ENCODE data around the gene TIMM44.
A peak's percentile ranks its signal among the peaks of the same experiment; 100 is the strongest.

Gene TIMM44

GRCh38 chr19:7901337-7901736 is 42.1 kb downstream of the TIMM44 start:
- Histone ChIP-seq H3K27ac (no peak overlapping the region), H3K4me3 (ENCODE audit: low read depth, low read length) (no peak overlapping the region), H3K27me3 (ENCODE audit: insufficient read depth, low read depth, severe bottlenecking) (no peaks in the 10 kb centered on the region), H3K9me3 (ENCODE audit: severe bottlenecking) (no peaks in the 10 kb centered on the region), H3K36me3 (peaks cover 16% of the 10 kb centered on the region)
- TF ChIP-seq CTCF (IDR thresholded peaks at IDR 0.05; ENCODE audit: low read depth, low read length), result no peak
- DNase-seq, result no peak

DNA sequence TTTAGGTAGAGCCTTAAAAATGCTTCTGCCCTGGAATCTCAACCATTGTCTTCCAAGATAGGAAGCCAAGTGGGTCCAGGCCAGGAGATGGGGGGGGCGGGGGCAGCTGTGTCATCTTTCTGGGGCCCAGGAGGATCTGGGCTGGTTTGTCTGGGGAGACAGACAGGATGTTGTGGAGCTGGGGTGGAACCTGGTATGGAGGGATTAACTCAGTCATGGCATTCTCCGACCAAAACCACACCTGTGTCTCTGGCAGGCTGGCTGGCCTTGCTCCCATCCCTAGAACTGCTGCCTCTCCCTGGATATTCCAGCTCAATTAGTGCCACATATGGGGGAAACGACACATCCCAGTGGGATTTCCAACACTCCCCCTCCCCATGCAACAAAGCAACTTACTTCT is 42.5 kb downstream of the TIMM44 start:
- no peak for TF ChIP-seq CTCF (IDR thresholded peaks at IDR 0.05; ENCODE audit: low read depth, low read length)
- peaks cover 12% of the 10 kb centered on the region for H3K36me3 ChIP-seq
- no peak overlapping the region for H3K27ac ChIP-seq
- no peak for DNase-seq
- no peaks in the 10 kb centered on the region for H3K9me3 ChIP-seq (ENCODE audit: severe bottlenecking)
- no peak overlapping the region for H3K4me3 ChIP-seq (ENCODE audit: low read depth, low read length)
- H3K27me3 ChIP-seq (ENCODE audit: insufficient read depth, low read depth, severe bottlenecking), result no peaks in the 10 kb centered on the region

DNA sequence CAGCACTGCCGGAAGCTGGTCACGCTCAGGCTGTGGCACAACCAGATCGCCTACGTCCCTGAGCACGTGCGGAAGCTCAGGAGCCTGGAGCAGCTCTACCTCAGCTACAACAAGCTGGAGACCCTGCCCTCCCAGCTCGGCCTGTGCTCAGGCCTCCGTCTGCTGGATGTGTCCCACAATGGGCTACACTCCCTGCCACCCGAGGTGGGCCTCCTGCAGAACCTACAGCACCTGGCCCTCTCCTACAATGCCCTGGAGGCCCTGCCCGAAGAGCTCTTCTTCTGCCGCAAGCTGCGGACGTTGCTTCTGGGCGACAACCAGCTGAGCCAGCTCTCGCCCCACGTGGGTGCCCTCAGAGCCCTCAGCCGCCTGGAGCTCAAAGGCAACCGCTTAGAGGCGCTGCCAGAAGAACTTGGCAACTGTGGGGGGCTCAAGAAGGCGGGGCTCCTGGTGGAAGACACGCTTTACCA is 43.0 kb downstream of the TIMM44 start:
- H3K27ac ChIP-seq, result no peak overlapping the region
- H3K36me3 ChIP-seq, result peaks cover 8% of the 10 kb centered on the region
- H3K4me3 ChIP-seq (ENCODE audit: low read depth, low read length), result no peak overlapping the region
- no peaks in the 10 kb centered on the region for H3K27me3 ChIP-seq (ENCODE audit: insufficient read depth, low read depth, severe bottlenecking)
- no peak for TF ChIP-seq CTCF (IDR thresholded peaks at IDR 0.05; ENCODE audit: low read depth, low read length)
- H3K9me3 ChIP-seq (ENCODE audit: severe bottlenecking), result no peaks in the 10 kb centered on the region
- DNase-seq, result no peak

GRCh38 chr19:7899751-7900378 is 43.6 kb downstream of the TIMM44 start:
- Histone ChIP-seq H3K27ac (no peak overlapping the region), H3K36me3 (peaks cover 4% of the 10 kb centered on the region), H3K9me3 (ENCODE audit: severe bottlenecking) (no peaks in the 10 kb centered on the region), H3K4me3 (ENCODE audit: low read depth, low read length) (no peak overlapping the region), H3K27me3 (ENCODE audit: insufficient read depth, low read depth, severe bottlenecking) (no peaks in the 10 kb centered on the region)
- DNase-seq, result no peak
- no peak for TF ChIP-seq CTCF (IDR thresholded peaks at IDR 0.05; ENCODE audit: low read depth, low read length)

DNA sequence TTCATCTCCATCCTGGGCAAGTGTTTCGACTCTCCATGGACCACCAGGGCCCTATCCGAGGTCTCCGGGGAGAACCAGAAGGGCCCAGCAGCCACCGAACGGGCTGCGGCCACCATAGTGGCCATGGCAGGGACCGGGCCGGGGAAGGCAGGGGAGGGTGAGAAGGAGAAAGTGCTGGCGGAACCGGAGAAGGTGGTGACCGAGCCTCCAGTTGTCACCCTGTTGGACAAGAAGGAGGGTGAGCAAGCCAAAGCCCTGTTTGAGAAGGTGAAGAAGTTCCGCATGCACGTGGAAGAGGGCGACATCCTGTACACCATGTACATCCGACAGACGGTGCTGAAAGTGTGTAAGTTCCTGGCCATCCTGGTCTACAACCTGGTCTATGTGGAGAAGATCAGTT is 44.5 kb downstream of the TIMM44 start:
- DNase-seq, result no peak
- no peak overlapping the region for H3K4me3 ChIP-seq (ENCODE audit: low read depth, low read length)
- no peaks in the 10 kb centered on the region for H3K9me3 ChIP-seq (ENCODE audit: severe bottlenecking)
- TF ChIP-seq CTCF (IDR thresholded peaks at IDR 0.05; ENCODE audit: low read depth, low read length), result 0 out of 2 replicates have a peak, but pooled peaks have one; percentile 10
- no peak overlapping the region for H3K27ac ChIP-seq
- H3K36me3 ChIP-seq, result no peaks in the 10 kb centered on the region
- no peaks in the 10 kb centered on the region for H3K27me3 ChIP-seq (ENCODE audit: insufficient read depth, low read depth, severe bottlenecking)

- TF ChIP-seq CTCF (IDR thresholded peaks at IDR 0.05; ENCODE audit: low read depth, low read length), result no peak
- Histone ChIP-seq H3K4me3 (ENCODE audit: low read depth, low read length) (no peak overlapping the region), H3K9me3 (ENCODE audit: severe bottlenecking) (no peaks in the 10 kb centered on the region), H3K36me3 (no peaks in the 10 kb centered on the region), H3K27ac (no peak overlapping the region), H3K27me3 (ENCODE audit: insufficient read depth, low read depth, severe bottlenecking) (no peaks in the 10 kb centered on the region)
- DNase-seq, result no peak
Measured at GRCh38 chr19:7897292-7897691, 46.2 kb downstream of the TIMM44 start.
